PFSK-1 (cell line): Measurements from ENCODE around the gene ATF5.

Source experiments
- POLR2AphosphoS5 ChIP-seq: IDR thresholded peaks from 2 replicates; pipeline ENCODE4 v1.6.1; 2012; ENCODE audit warnings: low read depth, mild to moderate bottlenecking, control low read depth, low read length, moderate library complexity
- REST ChIP-seq, 2 experiments: IDR thresholded peaks; 2 replicates each; pipeline versions ENCODE4 v1.6.1 to v1.8.0; 2011 to 2012; ENCODE audit warnings: low read depth in 2 of 2, low read length in 2 of 2, control low read depth in 1 of 2, inconsistent platforms in 1 of 2, mild to moderate bottlenecking in 1 of 2, moderate library complexity in 1 of 2; ENCODE audit not compliant: insufficient read depth in 1 of 2

- TF ChIP-seq POLR2AphosphoS5 (no peak), REST (IDR thresholded peaks at IDR 0.05; ENCODE audit: insufficient read depth in 1 of 2, low read depth in 2 of 2, low read length in 2 of 2) (no peak)
Measured at GRCh38 chr19:49931293-49932040, 2.5 kb downstream of the ATF5 start.
